H1 (cell line): Measurements from ENCODE around the gene CHI3L1. TPM values are rescaled to one million over a fixed set of nuclear protein-coding genes. Genes with fewer than 3 reads are reported as not detected.

Experiments used
- CTBP2 ChIP-seq: IDR thresholded peaks from 2 replicates; pipeline ENCODE4 v1.7.0; 2011; ENCODE audit warnings: borderline replicate concordance, mild to moderate bottlenecking, moderate library complexity, mixed read lengths, low read length; ENCODE audit not compliant: insufficient read depth, insufficient read length
- EZH2 ChIP-seq: fragments of 200-600 bp; sonication (generic); IDR thresholded peaks from 2 replicates; pipeline ENCODE4 v1.7.1; 2012; ENCODE audit warnings: low read depth, mild to moderate bottlenecking, moderate library complexity, low read length, inconsistent platforms; ENCODE audit not compliant: severe bottlenecking
- GABPA ChIP-seq: IDR thresholded peaks from 2 replicates; pipeline ENCODE4 v1.6.1; 2011; ENCODE audit warnings: mild to moderate bottlenecking, low read length, moderate library complexity, borderline replicate concordance; ENCODE audit not compliant: insufficient read depth
- PHF8 ChIP-seq: fragments of 200-600 bp; sonication (generic); conservative IDR thresholded peaks from 2 replicates; pipeline ENCODE4 v1.7.1; 2012; ENCODE audit warnings: low read depth, mild to moderate bottlenecking, inconsistent platforms, low read length, moderate library complexity
- RXRA ChIP-seq: IDR thresholded peaks from 2 replicates; pipeline ENCODE4 v1.6.1; 2011; ENCODE audit warnings: low read depth, mild to moderate bottlenecking, low read length, moderate library complexity; ENCODE audit not compliant: insufficient read depth
- SP1 ChIP-seq: IDR thresholded peaks from 2 replicates; pipeline ENCODE4 v1.6.1; 2011; ENCODE audit warnings: low read depth, low read length
- polyA plus RNA-seq, 7 experiments: library from polyadenylated mRNA; depleted of rRNA in 3 of 7; stranded (reverse) in 5 of 7; unstranded in 2 of 7; fragments of >200 nt in 5 of 7; fragments of 200-250 nt in 2 of 7; gene quantifications; 1 replicate in 5 of 7; 2 replicates in 1 of 7; 4 replicates in 1 of 7; pipeline versions ENCODE4 v1.2.1 to v1.2.3, GENCODE V29; 2011 to 2013; ENCODE audit warnings: missing spikeins in 2 of 7, mixed read lengths in 2 of 7
- total RNA-seq: library from RNA; stranded (reverse); fragmentation: NEBNext Ultra II Directional; extraction: Animal tissue kit (Norgen Biotek cat#: 25700); gene quantifications from 2 replicates; pipeline ENCODE4 v1.2.1, GENCODE V29; 2021
- TF ChIP-seq, protein P1 (sequence below): IDR thresholded peaks from 2 replicates; pipeline ENCODE4 v1.6.1; 2012; ENCODE audit warnings: low read length, inconsistent platforms
- TF ChIP-seq, protein P2 (sequence below), 3 experiments: IDR thresholded peaks; 1 replicate in 2 of 3; 2 replicates in 1 of 3; pipeline versions ENCODE4 v1.5.1 to v1.6.1; 2011; ENCODE audit warnings: low read length in 3 of 3, mild to moderate bottlenecking in 3 of 3, inconsistent platforms in 2 of 3, low read depth in 1 of 3, moderate library complexity in 1 of 3; ENCODE audit not compliant: insufficient read depth in 1 of 3; ENCODE audit errors: control extremely low read depth in 1 of 3

CHI3L1 gene
- total and polyA plus RNA-seq, 2 of the 8 experiments (the other 6 are each of a cell fraction or from before 2014, with no cell fraction given): 1.0 TPM; not detected in 1

DNA sequence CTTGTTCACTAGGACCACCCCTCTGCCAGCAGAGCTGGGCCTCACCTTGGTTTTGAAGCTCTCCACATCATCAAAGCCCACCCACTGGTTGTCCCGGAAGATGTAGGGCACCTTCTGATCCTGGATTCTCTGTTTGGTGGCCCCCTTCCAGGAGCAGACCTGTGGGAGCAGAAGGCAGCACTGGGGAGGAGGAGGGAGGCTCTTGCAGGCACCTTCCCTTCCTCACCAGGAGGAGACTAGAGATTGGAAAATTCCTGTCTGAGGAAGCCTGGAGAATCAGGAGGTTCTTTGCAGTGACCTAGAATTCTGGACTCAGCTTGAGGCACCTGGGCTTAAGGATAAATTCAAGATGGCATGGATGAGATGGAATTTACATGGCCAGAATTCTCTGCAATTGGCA, 32.7 kb upstream of the CHI3L1 start (continued):
- TF ChIP-seq PHF8 (no peak), SP1 (no peak), GABPA (no peak), RXRA (no peak), CTBP2 (no peak), EZH2 (no peak)
- TF ChIP-seq, protein P1, sequence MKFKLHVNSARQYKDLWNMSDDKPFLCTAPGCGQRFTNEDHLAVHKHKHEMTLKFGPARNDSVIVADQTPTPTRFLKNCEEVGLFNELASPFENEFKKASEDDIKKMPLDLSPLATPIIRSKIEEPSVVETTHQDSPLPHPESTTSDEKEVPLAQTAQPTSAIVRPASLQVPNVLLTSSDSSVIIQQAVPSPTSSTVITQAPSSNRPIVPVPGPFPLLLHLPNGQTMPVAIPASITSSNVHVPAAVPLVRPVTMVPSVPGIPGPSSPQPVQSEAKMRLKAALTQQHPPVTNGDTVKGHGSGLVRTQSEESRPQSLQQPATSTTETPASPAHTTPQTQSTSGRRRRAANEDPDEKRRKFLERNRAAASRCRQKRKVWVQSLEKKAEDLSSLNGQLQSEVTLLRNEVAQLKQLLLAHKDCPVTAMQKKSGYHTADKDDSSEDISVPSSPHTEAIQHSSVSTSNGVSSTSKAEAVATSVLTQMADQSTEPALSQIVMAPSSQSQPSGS: no peak
- TF ChIP-seq, protein P2, sequence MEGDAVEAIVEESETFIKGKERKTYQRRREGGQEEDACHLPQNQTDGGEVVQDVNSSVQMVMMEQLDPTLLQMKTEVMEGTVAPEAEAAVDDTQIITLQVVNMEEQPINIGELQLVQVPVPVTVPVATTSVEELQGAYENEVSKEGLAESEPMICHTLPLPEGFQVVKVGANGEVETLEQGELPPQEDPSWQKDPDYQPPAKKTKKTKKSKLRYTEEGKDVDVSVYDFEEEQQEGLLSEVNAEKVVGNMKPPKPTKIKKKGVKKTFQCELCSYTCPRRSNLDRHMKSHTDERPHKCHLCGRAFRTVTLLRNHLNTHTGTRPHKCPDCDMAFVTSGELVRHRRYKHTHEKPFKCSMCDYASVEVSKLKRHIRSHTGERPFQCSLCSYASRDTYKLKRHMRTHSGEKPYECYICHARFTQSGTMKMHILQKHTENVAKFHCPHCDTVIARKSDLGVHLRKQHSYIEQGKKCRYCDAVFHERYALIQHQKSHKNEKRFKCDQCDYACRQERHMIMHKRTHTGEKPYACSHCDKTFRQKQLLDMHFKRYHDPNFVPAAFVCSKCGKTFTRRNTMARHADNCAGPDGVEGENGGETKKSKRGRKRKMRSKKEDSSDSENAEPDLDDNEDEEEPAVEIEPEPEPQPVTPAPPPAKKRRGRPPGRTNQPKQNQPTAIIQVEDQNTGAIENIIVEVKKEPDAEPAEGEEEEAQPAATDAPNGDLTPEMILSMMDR (IDR thresholded peaks at IDR 0.05; ENCODE audit: control extremely low read depth in 1 of 3, insufficient read depth in 1 of 3, low read depth in 1 of 3, low read length in 3 of 3): no peak
